ENCODE measurements around the gene SHH. TPM values are rescaled to one million over a fixed set of nuclear protein-coding genes. Genes with fewer than 3 reads are reported as not detected.
A peak's percentile ranks its signal among the peaks of the same experiment; 100 is the strongest.

Gene SHH
- total and polyA plus RNA-seq, 2 experiments from 2014 or later = not detected

- peak; percentile 49 for TF ChIP-seq EZH2 (IDR thresholded peaks at IDR 0.05; ENCODE audit: low read depth, unreplicated experiment)
- TF ChIP-seq, protein P1, sequence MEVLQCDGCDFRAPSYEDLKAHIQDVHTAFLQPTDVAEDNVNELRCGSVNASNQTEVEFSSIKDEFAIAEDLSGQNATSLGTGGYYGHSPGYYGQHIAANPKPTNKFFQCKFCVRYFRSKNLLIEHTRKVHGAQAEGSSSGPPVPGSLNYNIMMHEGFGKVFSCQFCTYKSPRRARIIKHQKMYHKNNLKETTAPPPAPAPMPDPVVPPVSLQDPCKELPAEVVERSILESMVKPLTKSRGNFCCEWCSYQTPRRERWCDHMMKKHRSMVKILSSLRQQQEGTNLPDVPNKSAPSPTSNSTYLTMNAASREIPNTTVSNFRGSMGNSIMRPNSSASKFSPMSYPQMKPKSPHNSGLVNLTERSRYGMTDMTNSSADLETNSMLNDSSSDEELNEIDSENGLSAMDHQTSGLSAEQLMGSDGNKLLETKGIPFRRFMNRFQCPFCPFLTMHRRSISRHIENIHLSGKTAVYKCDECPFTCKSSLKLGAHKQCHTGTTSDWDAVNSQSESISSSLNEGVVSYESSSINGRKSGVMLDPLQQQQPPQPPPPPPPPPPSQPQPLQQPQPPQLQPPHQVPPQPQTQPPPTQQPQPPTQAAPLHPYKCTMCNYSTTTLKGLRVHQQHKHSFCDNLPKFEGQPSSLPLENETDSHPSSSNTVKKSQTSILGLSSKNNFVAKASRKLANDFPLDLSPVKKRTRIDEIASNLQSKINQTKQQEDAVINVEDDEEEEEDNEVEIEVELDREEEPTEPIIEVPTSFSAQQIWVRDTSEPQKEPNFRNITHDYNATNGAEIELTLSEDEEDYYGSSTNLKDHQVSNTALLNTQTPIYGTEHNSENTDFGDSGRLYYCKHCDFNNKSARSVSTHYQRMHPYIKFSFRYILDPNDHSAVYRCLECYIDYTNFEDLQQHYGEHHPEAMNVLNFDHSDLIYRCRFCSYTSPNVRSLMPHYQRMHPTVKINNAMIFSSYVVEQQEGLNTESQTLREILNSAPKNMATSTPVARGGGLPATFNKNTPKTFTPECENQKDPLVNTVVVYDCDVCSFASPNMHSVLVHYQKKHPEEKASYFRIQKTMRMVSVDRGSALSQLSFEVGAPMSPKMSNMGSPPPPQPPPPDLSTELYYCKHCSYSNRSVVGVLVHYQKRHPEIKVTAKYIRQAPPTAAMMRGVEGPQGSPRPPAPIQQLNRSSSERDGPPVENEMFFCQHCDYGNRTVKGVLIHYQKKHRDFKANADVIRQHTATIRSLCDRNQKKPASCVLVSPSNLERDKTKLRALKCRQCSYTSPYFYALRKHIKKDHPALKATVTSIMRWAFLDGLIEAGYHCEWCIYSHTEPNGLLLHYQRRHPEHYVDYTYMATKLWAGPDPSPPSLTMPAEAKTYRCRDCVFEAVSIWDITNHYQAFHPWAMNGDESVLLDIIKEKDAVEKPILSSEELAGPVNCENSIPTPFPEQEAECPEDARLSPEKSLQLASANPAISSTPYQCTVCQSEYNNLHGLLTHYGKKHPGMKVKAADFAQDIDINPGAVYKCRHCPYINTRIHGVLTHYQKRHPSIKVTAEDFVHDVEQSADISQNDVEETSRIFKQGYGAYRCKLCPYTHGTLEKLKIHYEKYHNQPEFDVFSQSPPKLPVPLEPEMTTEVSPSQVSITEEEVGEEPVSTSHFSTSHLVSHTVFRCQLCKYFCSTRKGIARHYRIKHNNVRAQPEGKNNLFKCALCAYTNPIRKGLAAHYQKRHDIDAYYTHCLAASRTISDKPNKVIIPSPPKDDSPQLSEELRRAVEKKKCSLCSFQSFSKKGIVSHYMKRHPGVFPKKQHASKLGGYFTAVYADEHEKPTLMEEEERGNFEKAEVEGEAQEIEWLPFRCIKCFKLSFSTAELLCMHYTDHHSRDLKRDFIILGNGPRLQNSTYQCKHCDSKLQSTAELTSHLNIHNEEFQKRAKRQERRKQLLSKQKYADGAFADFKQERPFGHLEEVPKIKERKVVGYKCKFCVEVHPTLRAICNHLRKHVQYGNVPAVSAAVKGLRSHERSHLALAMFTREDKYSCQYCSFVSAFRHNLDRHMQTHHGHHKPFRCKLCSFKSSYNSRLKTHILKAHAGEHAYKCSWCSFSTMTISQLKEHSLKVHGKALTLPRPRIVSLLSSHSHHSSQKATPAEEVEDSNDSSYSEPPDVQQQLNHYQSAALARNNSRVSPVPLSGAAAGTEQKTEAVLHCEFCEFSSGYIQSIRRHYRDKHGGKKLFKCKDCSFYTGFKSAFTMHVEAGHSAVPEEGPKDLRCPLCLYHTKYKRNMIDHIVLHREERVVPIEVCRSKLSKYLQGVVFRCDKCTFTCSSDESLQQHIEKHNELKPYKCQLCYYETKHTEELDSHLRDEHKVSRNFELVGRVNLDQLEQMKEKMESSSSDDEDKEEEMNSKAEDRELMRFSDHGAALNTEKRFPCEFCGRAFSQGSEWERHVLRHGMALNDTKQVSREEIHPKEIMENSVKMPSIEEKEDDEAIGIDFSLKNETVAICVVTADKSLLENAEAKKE (CRISPR knock-in tag; IDR thresholded peaks at IDR 0.05) = no peak
- TF ChIP-seq JUNB (IDR thresholded peaks at IDR 0.05; ENCODE audit: unreplicated experiment) = no peak
- H3K9me3 Mint-ChIP-seq = peaks cover 7% of the 10 kb centered on the region
- no peaks in the 10 kb centered on the region for H3F3A ChIP-seq (replicated peaks; ENCODE audit: low read depth)
- no peak overlapping the region for H3K27ac Mint-ChIP-seq
- H3K36me3 ChIP-seq (ENCODE audit: insufficient read depth) = no peaks in the 10 kb centered on the region
- H3K4me1 Mint-ChIP-seq = peaks cover 46% of the 10 kb centered on the region
- no peak overlapping the region for H3K27ac ChIP-seq (ENCODE audit: low read depth)
- no peaks in the 10 kb centered on the region for H3K36me3 Mint-ChIP-seq (ENCODE audit: low read depth)
- peaks cover 23% of the 10 kb centered on the region for H3K4me1 ChIP-seq (ENCODE audit: insufficient read depth)
- H3K9me2 ChIP-seq (ENCODE audit: insufficient read depth) = no peaks in the 10 kb centered on the region
- H3K4me3 Mint-ChIP-seq = peak overlapping the region; percentile 17; the same call in 1 of the 3 replicates
- H3K27me3 Mint-ChIP-seq (ENCODE audit: insufficient read depth, low read depth, poor library complexity) = peaks cover 70% of the 10 kb centered on the region
- H3K79me2 ChIP-seq (replicated peaks; ENCODE audit: insufficient read depth) = no peaks in the 10 kb centered on the region
- no peak overlapping the region for H2AFZ ChIP-seq
- DNase-seq (ENCODE audit: low spot score) (no peak), ATAC-seq (no peak)
- no peak overlapping the region for H3K4me3 ChIP-seq
- H4K20me1 ChIP-seq (replicated peaks; ENCODE audit: insufficient read depth) = peaks cover 10% of the 10 kb centered on the region; the same call in 1 of the 2 replicates
- H3K4me2 ChIP-seq = no peak overlapping the region
- H3K27me3 ChIP-seq (ENCODE audit: insufficient read depth) = peaks cover 66% of the 10 kb centered on the region
These were observed 1.5 kb upstream of the SHH start for GRCh38 chr7:155813546-155814315.

DNA sequence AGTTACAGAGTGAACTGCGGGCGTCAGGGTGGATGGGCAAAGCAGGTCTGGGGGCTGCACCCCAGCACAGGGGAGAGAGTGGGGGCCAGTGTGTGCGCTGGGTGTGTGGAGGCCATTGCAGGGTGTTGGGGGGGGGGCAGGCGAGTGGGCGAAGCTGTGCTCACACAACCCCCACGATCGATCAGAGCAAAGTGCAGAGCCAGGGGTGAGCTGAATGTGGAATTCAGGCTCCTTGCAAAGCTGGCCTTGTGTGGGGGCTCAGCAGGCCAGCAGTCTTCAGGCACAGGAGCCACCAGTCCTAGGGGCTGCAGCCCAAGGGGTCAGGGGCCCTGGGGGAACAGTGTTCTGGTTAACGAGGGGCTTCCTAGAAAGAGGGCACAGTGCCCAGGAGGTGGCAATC is 862 bp upstream of the SHH start:
- H3K36me3 ChIP-seq (ENCODE audit: insufficient read depth) = no peaks in the 10 kb centered on the region
- H3K27ac Mint-ChIP-seq = no peak overlapping the region
- H4K20me1 ChIP-seq (replicated peaks; ENCODE audit: insufficient read depth) = peaks cover 10% of the 10 kb centered on the region; the same call in 1 of the 2 replicates
- H3K36me3 Mint-ChIP-seq (ENCODE audit: low read depth) = no peaks in the 10 kb centered on the region
- H3K27ac ChIP-seq (ENCODE audit: low read depth) = no peak overlapping the region
- H3K4me3 ChIP-seq = no peak overlapping the region
- H2AFZ ChIP-seq = no peak overlapping the region
- no peaks in the 10 kb centered on the region for H3F3A ChIP-seq (replicated peaks; ENCODE audit: low read depth)
- no peak for DNase-seq (ENCODE audit: low spot score)
- H3K27me3 Mint-ChIP-seq (ENCODE audit: insufficient read depth, low read depth, poor library complexity) = peaks cover 76% of the 10 kb centered on the region
- H3K4me2 ChIP-seq = no peak overlapping the region
- peaks cover 72% of the 10 kb centered on the region for H3K27me3 ChIP-seq (ENCODE audit: insufficient read depth)
- peaks cover 26% of the 10 kb centered on the region for H3K4me1 ChIP-seq (ENCODE audit: insufficient read depth)
- H3K4me1 Mint-ChIP-seq = peaks cover 47% of the 10 kb centered on the region
- ATAC-seq = no peak
- H3K9me3 Mint-ChIP-seq = peaks cover 4% of the 10 kb centered on the region
- peak overlapping the region; percentile 8; the same call in 2 of the 3 replicates for H3K4me3 Mint-ChIP-seq
- H3K79me2 ChIP-seq (replicated peaks; ENCODE audit: insufficient read depth) = no peaks in the 10 kb centered on the region
- H3K9me2 ChIP-seq (ENCODE audit: insufficient read depth) = no peaks in the 10 kb centered on the region
- TF ChIP-seq JUNB (IDR thresholded peaks at IDR 0.05; ENCODE audit: unreplicated experiment) (no peak), NANOG (IDR thresholded peaks at IDR 0.05; ENCODE audit: borderline replicate concordance) (no peak)
- TF ChIP-seq, protein P1 (CRISPR knock-in tag; IDR thresholded peaks at IDR 0.05) = no peak

All from GM23338 (cell line).